HL-60 (cell line): ENCODE measurements around the gene PIGR.

Experiments
- DNase-seq, 2 experiments: peaks; one replicate each; pipeline ENCODE4 v3.0.0-alpha.2; 2010 to 2020; ENCODE audit warnings: low read depth in 1 of 2, low spot score in 1 of 2
- H3K27ac ChIP-seq: fragments of 250-450 bp; sonication (Bioruptor Pico); replicated peaks from 2 replicates; pipeline ENCODE4 v1.5.1; 2020; ENCODE audit warnings: mild to moderate bottlenecking, moderate library complexity
- H3K27me3 ChIP-seq: fragments of 250-450 bp; sonication (Bioruptor Pico); 2 replicates; pipeline ENCODE4 v1.5.1; 2021; ENCODE audit warnings: mild to moderate bottlenecking, moderate library complexity; ENCODE audit not compliant: insufficient read depth, poor library complexity, severe bottlenecking
- H3K4me3 ChIP-seq: replicated peaks from 2 replicates; pipeline ENCODE4 v1.5.1; 2011; ENCODE audit warnings: mild to moderate bottlenecking, control low read depth, low read length; ENCODE audit not compliant: insufficient read depth
- GABPA ChIP-seq: IDR thresholded peaks from 2 replicates; pipeline ENCODE4 v1.6.1; 2012; ENCODE audit warnings: low read depth
- POLR2AphosphoS5 ChIP-seq: IDR thresholded peaks from 2 replicates; pipeline ENCODE4 v1.6.1; 2012; ENCODE audit warnings: low read depth
- SPI1 ChIP-seq: IDR thresholded peaks from 2 replicates; pipeline ENCODE4 v1.6.1; 2012; ENCODE audit warnings: low read depth, mild to moderate bottlenecking, borderline replicate concordance
- TF ChIP-seq, protein P1 (sequence below): IDR thresholded peaks from one replicate; pipeline ENCODE4 v1.5.1; 2011; ENCODE audit warnings: low read length, control low read depth, inconsistent platforms; ENCODE audit not compliant: insufficient read depth
- TF ChIP-seq, protein P2 (sequence below): IDR thresholded peaks from 2 replicates; pipeline ENCODE4 v1.6.1; 2012; ENCODE audit warnings: low read depth; ENCODE audit not compliant: insufficient replicate concordance

PIGR gene

DNA sequence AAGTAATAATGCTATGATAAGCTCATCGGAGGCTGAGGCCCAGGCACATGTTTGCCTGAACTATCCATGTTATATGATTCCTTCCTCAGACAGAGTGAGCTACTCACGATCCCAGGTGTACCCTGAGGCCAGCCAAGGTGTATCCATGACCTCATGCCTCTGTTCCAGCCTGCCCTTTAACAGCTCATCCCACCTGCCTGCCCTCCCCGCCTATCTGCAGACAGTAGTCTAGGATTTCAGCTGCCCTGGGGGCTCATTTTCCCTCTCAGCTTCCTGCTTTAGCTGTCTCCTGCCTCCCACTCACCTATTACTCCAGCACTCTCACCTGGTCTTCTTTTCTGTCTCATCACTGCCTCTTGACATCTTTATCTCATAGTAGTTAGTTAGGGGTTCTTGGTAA, 50.9 kb downstream of the PIGR start:
- no peak overlapping the region for H3K27ac ChIP-seq
- TF ChIP-seq POLR2AphosphoS5 (no peak), SPI1 (no peak), GABPA (no peak)
- TF ChIP-seq, protein P1, sequence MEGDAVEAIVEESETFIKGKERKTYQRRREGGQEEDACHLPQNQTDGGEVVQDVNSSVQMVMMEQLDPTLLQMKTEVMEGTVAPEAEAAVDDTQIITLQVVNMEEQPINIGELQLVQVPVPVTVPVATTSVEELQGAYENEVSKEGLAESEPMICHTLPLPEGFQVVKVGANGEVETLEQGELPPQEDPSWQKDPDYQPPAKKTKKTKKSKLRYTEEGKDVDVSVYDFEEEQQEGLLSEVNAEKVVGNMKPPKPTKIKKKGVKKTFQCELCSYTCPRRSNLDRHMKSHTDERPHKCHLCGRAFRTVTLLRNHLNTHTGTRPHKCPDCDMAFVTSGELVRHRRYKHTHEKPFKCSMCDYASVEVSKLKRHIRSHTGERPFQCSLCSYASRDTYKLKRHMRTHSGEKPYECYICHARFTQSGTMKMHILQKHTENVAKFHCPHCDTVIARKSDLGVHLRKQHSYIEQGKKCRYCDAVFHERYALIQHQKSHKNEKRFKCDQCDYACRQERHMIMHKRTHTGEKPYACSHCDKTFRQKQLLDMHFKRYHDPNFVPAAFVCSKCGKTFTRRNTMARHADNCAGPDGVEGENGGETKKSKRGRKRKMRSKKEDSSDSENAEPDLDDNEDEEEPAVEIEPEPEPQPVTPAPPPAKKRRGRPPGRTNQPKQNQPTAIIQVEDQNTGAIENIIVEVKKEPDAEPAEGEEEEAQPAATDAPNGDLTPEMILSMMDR: no peak
- TF ChIP-seq, protein P2, sequence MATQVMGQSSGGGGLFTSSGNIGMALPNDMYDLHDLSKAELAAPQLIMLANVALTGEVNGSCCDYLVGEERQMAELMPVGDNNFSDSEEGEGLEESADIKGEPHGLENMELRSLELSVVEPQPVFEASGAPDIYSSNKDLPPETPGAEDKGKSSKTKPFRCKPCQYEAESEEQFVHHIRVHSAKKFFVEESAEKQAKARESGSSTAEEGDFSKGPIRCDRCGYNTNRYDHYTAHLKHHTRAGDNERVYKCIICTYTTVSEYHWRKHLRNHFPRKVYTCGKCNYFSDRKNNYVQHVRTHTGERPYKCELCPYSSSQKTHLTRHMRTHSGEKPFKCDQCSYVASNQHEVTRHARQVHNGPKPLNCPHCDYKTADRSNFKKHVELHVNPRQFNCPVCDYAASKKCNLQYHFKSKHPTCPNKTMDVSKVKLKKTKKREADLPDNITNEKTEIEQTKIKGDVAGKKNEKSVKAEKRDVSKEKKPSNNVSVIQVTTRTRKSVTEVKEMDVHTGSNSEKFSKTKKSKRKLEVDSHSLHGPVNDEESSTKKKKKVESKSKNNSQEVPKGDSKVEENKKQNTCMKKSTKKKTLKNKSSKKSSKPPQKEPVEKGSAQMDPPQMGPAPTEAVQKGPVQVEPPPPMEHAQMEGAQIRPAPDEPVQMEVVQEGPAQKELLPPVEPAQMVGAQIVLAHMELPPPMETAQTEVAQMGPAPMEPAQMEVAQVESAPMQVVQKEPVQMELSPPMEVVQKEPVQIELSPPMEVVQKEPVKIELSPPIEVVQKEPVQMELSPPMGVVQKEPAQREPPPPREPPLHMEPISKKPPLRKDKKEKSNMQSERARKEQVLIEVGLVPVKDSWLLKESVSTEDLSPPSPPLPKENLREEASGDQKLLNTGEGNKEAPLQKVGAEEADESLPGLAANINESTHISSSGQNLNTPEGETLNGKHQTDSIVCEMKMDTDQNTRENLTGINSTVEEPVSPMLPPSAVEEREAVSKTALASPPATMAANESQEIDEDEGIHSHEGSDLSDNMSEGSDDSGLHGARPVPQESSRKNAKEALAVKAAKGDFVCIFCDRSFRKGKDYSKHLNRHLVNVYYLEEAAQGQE: no peak
- H3K27me3 ChIP-seq: peaks cover 7% of the 10 kb centered on the region
- no peak overlapping the region for H3K4me3 ChIP-seq
- DNase-seq: no peak

DNA sequence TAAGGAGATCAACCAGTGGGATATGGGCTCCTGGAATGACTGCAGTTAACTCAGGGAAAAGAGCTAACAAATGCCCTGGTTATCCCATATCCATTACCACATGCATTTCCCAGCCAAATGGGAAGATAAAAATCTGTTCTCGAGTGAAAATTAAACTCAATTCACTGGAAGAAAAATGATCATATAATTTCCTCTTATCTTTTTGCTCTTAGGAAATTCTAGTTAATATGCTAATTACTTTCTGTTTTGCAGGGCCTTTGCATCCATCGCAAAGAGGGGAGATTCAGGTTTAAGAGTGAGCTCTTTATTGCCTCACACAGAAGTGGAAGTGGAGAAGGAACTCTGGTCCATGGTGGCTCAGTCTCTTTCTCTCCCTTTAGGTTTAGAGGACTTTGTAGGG, 52.9 kb downstream of the PIGR start:
- Histone ChIP-seq H3K4me3 (no peak overlapping the region), H3K27me3 (peaks cover 6% of the 10 kb centered on the region), H3K27ac (no peak overlapping the region)
- TF ChIP-seq POLR2AphosphoS5 (no peak), SPI1 (no peak), GABPA (no peak)
- TF ChIP-seq, protein P1: no peak
- TF ChIP-seq, protein P2: no peak
- no peak for DNase-seq

DNA sequence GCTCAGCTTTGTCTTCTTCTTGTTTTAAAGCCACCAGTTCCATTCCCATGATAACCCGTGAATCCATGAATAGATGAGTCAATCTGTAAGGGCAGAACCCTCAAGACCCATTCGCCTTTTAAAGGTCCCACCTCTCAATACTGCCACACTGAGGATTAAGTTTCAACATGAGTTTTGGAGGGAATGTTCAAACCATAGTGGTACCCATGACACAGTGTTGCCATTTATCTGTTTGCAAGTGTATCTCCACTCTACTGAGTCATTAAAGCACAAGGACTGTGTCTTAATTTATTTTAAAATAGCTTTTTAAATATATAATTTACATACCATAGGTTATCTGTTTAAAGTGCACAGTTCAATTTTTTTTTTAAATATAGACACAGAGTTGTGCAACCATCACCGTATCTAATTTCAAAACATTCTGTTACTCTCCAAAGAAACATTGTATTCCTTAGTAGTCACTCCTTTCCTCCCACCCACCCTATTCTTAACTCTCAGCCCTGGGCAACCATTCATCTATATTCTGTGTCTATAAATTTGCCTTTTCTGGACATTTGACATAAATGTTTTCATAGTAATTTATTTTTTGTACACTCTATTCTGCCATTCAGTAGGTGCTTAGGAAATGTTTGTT, 53.8 kb downstream of the PIGR start:
- TF ChIP-seq GABPA (no peak), SPI1 (no peak), POLR2AphosphoS5 (no peak)
- TF ChIP-seq, protein P2: no peak
- TF ChIP-seq, protein P1: no peak
- H3K4me3 ChIP-seq: no peak overlapping the region
- H3K27me3 ChIP-seq: peaks cover 13% of the 10 kb centered on the region
- H3K27ac ChIP-seq: no peak overlapping the region
- no peak for DNase-seq
